Motor neuron (in vitro differentiated cells): ENCODE data around the gene DYRK3. TPM values are rescaled to one million over a fixed set of nuclear protein-coding genes. Genes with fewer than 3 reads are reported as not detected.

Experiments
- ATAC-seq, 8 experiments: fragments of 200-7000 bp; cut with Tn5 transposase; replicated peaks in 6 of 8; 2 replicates each; pipeline ENCODE4 v1.8.0; 2021; ENCODE audit warnings: mild to moderate bottlenecking in 8 of 8, moderate library complexity in 8 of 8
- H3K27ac ChIP-seq, 2 donors: fragments of 250-450 bp; sonication (Bioruptor Pico); 2 replicates each; pipeline ENCODE4 v1.9.0; 2021; ENCODE audit warnings: antibody characterized with exemption in 2 of 2, mild to moderate bottlenecking in 2 of 2, moderate library complexity in 1 of 2
- H3K4me1 ChIP-seq, 2 donors: fragments of 250-450 bp; sonication (Bioruptor Pico); replicated peaks in 1 of 2; 2 replicates each; pipeline ENCODE4 v1.6.1; 2021; ENCODE audit warnings: antibody characterized with exemption in 2 of 2, mild to moderate bottlenecking in 2 of 2, moderate library complexity in 1 of 2
- H3K4me3 ChIP-seq, 5 donors: fragments of 250-450 bp; sonication (Bioruptor Pico); 2 replicates each; pipeline ENCODE4 v1.9.0; 2021; ENCODE audit warnings: antibody characterized with exemption in 5 of 5, mild to moderate bottlenecking in 5 of 5, moderate library complexity in 4 of 5
- WGBS, 10 experiments: fragments of 450-650 bp; shearing (Covaris generic); methylation state at CpG; one replicate each; pipeline ENCODE4 v1.0.0; 2022; 5-methylcytosine and 5-hydroxymethylcytosine counted together
- in situ Hi-C, 9 experiments: fragments of 400-800 bp; cut with MboI; loops; one replicate each; pipeline ENCODE4 v1.15.0; 2021; ENCODE audit warnings: low sequenced_read_pairs in 9 of 9, low pct_unique_long_range_greater_than_20kb in 2 of 9; ENCODE audit not compliant: unreplicated experiment in 9 of 9
- total RNA-seq, 8 experiments: library from RNA; unstranded; fragments of 300-600 nt; gene quantifications; 2 replicates each; pipeline versions ENCODE4 v1.2.3 to v1.2.4, GENCODE V29; 2022

Gene DYRK3
- total RNA-seq, 8 experiments from 2014 or later, result 6.6 to 27.4 (median 19.4) TPM

DNA sequence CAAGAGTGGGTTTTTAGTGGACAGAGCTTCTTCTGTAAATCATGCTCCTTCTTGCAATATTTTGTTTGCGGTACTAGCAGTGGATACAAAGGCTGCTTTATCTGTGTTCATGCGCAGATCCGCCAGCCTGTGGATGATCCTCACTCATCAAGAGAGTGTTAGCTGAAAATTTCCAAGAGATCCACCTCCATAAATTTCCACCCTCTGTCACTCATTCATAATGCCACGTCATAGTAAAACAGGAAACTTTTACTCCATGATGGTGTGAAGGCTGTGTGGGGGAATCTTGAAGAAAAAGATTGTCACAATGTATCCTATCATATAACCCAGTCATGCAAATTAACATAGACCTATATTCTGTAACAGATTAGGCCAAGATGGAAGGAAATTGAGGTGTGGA, 44.9 kb downstream of the DYRK3 start:
- Histone ChIP-seq H3K4me3 (no peak overlapping the region), H3K4me1 (peaks cover 0 to 6% of the 10 kb centered on the region in 2 donors), H3K27ac (no peak overlapping the region)
- in situ Hi-C loops, result no loop called here
- 63 to 95% (median 86%) methylated on average over 1 to 4 of the region's 4 CpGs; no CpG with 5 or more reads in 1 of the 10 experiments for WGBS, 10 experiments
- ATAC-seq, result no peak

DNA sequence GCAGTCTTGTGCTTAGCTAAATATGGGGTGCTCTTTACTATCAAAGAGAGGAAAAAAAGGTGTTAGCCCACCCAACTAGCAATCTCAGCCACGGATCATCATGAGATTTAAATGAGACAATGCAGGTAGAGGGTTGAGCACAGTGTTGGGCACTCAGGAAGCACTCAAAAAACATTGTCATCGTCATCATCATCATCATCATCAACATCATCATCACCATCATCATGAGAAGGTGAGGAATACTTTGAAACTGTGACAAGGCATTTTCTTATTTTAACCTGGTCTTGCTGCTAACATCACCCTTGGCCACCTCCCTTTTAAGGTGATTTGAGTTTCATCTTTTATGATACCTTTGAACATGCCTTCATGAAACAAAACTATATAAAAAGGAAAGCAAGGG, 46.0 kb downstream of the DYRK3 start:
- Histone ChIP-seq H3K4me1 (peaks cover under 1 to 6% of the 10 kb centered on the region in 2 donors), H3K4me3 (no peak overlapping the region), H3K27ac (no peak overlapping the region)
- ATAC-seq, result no peak
- in situ Hi-C loops, result no loop called here
- WGBS, 10 experiments, result 0 to 100% (median 63%) methylated on average over 1 to 2 of the region's 2 CpGs; no CpG with 5 or more reads in 2 of the 10 experiments

- Histone ChIP-seq H3K4me1 (peaks cover 8 to 14% of the 10 kb centered on the region in 2 donors), H3K27ac (no peak overlapping the region), H3K4me3 (no peak overlapping the region)
- in situ Hi-C loops, result no loop called here
- WGBS, 10 experiments, result 10 to 100% (median 83%) methylated on average over 1 to 3 of the region's 3 CpGs; no CpG with 5 or more reads in 1 of the 10 experiments
- no peak for ATAC-seq
Observed at GRCh38 chr1:206682111-206682510, 46.8 kb downstream of the DYRK3 start.

DNA sequence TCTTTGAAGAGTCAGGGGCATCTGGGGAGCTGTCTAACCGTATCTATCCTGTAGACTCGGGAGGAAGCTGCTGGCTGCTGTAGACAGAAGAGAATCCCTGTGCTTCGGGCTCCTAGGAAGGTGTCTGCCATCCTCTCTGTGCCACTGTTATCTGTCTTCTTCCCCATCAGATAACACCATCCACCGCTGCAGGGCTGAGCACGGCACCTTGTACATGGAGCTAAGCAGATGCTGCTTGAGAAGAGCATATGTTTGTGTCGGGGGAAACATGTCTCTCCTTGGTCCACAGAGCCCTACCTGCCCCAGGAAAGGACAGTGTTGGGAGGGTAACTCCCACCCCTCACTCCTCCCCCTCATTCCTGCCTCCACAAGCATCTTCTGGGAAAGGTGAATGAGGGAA, 48.0 kb downstream of the DYRK3 start:
- Histone ChIP-seq H3K4me1 (peaks cover 20 to 26% of the 10 kb centered on the region in 2 donors), H3K27ac (no peak overlapping the region), H3K4me3 (no peak overlapping the region)
- no peak for ATAC-seq
- in situ Hi-C loops, result no loop called here
- 67 to 100% (median 83%) methylated on average over 1 to 6 of the region's 6 CpGs; no CpG with 5 or more reads in 4 of the 10 experiments for WGBS, 10 experiments

- 0 to 80% (median 63%) methylated on average over 1 to 8 of the region's 8 CpGs for WGBS, 10 experiments
Observed at GRCh38 chr1:206684003-206684402, 48.7 kb downstream of the DYRK3 start.

DNA sequence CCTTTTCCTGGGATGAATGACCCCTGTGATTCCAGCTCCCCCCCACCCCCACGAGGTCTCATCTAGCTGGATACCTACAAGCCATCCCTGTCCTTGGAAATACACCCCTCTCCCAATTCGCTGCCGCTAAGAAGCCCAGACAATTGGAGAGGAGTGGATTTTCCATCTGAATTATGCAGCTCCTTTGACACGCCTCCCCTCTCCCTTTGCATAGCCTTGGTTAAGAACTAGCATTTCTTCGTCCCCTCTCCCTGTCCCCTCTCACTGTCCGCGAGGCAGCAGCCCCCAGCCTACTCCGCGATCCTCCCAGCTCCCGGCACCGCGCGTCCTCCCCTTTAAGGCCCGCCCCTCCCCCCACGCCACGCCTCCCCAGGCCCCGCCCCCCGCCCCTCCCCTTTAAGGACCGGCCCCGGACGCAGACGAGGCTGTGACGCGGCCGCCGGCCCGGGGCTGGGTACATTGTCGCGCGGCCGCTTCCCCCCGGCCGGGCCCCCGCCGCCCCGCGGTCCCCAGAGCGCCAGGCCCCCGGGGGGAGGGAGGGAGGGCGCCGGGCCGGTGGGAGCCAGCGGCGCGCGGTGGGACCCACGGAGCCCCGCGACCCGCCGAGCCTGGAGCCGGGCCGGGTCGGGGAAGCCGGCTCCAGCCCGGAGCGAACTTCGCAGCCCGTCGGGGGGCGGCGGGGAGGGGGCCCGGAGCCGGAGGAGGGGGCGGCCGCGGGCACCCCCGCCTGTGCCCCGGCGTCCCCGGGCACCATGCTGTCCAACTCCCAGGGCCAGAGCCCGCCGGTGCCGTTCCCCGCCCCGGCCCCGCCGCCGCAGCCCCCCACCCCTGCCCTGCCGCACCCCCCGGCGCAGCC, 49.4 kb downstream of the DYRK3 start, which contains the start of gene MAPKAPK2:
TSS of gene MAPKAPK2 (plus strand) at position 428 of the 856 bp plus-strand sequence. CDS start at position 753, 325 bp downstream.
- peak; percentile 52 to 84 (median 79) for ATAC-seq
- in situ Hi-C loops, result no loop called here
- H3K4me1 ChIP-seq, result peaks cover 32 to 37% of the 10 kb centered on the region in 2 donors
- H3K27ac ChIP-seq, result peak within 1 kb of the TSS; percentile 84 to 92
- 0 to 6% (median 2%) methylated on average over 1 to 3 of the region's 82 CpGs; no CpG with 5 or more reads in 6 of the 10 experiments for WGBS, 10 experiments
- peak within 1 kb of the TSS; percentile 84 to 96 (median 91) for H3K4me3 ChIP-seq

More at GRCh38 chr1:206684003-206684402, 48.7 kb downstream of the DYRK3 start:
- H3K27ac ChIP-seq, result no peak overlapping the region
- peak overlapping the region; percentile 84 to 96 (median 91) for H3K4me3 ChIP-seq
- no peak for ATAC-seq
- in situ Hi-C loops, result no loop called here
- peaks cover 27 to 33% of the 10 kb centered on the region in 2 donors for H3K4me1 ChIP-seq

DNA sequence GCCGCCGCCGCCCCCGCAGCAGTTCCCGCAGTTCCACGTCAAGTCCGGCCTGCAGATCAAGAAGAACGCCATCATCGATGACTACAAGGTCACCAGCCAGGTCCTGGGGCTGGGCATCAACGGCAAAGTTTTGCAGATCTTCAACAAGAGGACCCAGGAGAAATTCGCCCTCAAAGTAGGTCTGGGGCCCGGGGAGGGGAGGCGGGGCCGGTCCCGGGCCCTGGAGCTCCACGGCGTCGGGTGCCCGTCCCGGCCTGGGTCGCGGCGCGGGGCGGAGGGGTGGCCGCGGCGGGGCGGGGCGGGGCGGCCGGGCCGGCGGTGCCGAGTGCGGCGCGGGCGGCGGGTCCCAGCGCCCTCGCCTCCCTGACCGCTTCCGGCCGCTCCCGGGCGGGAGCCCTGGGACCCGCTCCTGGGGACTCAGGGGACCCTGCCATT, 50.0 kb downstream of the DYRK3 start:
- peak overlapping the region; percentile 84 to 92 for H3K27ac ChIP-seq
- peak; percentile 24 to 68 (median 58) for ATAC-seq
- 10% methylated on average over 2 of the region's 48 CpGs; no CpG with 5 or more reads in 9 of the 10 experiments for WGBS, 10 experiments
- H3K4me1 ChIP-seq, result peaks cover 32 to 37% of the 10 kb centered on the region in 2 donors
- in situ Hi-C loops, result no loop called here
- H3K4me3 ChIP-seq, result peak overlapping the region; percentile 84 to 96 (median 91)

DNA sequence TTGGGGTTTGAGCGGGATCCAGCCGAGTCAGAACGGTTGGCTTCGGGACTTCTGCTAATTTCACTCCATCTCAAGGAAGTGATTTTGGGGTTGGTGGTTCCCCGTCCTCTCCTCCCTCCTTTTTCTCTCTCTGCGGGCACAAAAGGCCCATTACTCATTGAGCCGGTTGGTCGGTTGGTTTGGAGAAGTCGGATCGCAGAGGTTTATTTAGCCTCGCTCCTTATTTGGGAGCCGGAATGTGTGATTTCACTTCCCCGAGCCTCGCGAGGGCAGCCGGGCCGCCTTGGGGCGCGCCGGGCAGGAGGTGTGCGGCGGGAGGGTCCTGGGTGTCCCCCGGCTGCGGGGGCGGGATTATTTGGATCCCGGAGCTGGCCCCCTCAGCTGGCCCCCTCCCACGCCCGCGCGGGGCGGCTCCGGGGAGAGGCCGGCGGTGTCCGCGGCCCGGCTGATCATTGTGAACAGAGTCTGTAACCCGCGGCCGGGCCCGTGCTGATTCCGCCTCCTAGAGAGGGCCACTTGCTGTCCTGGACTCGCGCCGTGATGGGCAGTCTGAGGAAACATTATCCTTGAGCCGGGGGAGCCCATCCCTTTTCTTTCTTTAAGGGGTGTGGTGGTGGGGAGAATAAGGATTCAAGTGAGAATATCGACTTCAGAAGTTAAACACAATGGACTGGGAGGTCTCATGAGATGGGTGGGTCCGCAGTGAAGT, 50.6 kb downstream of the DYRK3 start:
- Histone ChIP-seq H3K27ac (peak overlapping the region; percentile 84 to 92), H3K4me1 (peaks cover 32 to 37% of the 10 kb centered on the region in 2 donors), H3K4me3 (peak overlapping the region; percentile 84 to 96 (median 91))
- 0 to 1% (median 0%) methylated on average over 2 to 19 of the region's 48 CpGs; no CpG with 5 or more reads in 4 of the 10 experiments for WGBS, 10 experiments
- peak; percentile 43 to 81 (median 50) for ATAC-seq
- in situ Hi-C loops, result no loop called here

- in situ Hi-C loops, result no loop called here
- peak in 1 of 8 experiments; percentile 1 for ATAC-seq
- 0 to 25% (median 10%) methylated on average over 1 to 8 of the region's 8 CpGs; no CpG with 5 or more reads in 1 of the 10 experiments for WGBS, 10 experiments
- Histone ChIP-seq H3K4me1 (peaks cover 38 to 42% of the 10 kb centered on the region in 2 donors), H3K27ac (no peak overlapping the region), H3K4me3 (peak overlapping the region; percentile 84 to 96 (median 91))
Observed at GRCh38 chr1:206686478-206687249, 51.3 kb downstream of the DYRK3 start.

- no peak for ATAC-seq
- Histone ChIP-seq H3K27ac (no peak overlapping the region), H3K4me3 (peak overlapping the region in 4 of 5 donors; percentile 84 to 96 (median 90)), H3K4me1 (peaks cover 43 to 46% of the 10 kb centered on the region in 2 donors)
- WGBS, 10 experiments, result 0 to 82% (median 39%) methylated on average over 1 to 7 of the region's 7 CpGs; no CpG with 5 or more reads in 1 of the 10 experiments
- in situ Hi-C loops, result no loop called here
Observed at GRCh38 chr1:206687251-206687914, 52.0 kb downstream of the DYRK3 start.

DNA sequence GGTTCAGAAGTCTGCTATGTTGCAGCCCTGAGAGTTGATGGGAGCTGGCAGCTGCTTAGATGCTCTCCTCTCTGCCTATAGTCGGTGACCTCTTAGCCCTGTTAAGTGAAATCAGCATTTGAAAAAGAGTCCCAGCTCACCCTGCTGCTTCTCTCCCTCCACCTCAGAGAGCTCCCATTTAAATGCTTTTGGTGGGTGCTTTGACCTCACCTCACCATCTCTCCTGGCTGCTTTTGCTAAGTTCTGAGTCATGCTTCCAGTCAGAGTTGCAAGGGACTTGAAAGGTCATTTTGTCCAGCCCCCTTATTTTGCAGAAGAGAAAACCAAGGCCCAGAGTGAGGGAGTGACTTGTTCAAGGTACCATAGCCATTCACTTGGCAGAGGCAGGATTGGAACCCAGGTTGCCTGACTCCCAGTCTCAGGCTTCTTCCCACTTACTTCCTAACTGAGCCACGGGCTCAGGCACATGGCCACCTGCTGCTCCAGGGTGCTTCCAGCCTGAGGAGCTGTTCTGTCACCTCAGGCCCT, 52.6 kb downstream of the DYRK3 start:
- peak overlapping the region in 4 of 5 donors; percentile 84 to 96 (median 90) for H3K4me3 ChIP-seq
- H3K27ac ChIP-seq, result no peak overlapping the region
- 5 to 100% (median 29%) methylated on average over 1 to 2 of the region's 2 CpGs; no CpG with 5 or more reads in 5 of the 10 experiments for WGBS, 10 experiments
- in situ Hi-C loops, result no loop called here
- no peak for ATAC-seq
- peaks cover 46 to 48% of the 10 kb centered on the region in 2 donors for H3K4me1 ChIP-seq
